ENCODE data around the gene CENPX.

CENPX gene

GRCh38 chr17:82023447-82024241 lies 966 bp upstream of the CENPX start:
- Histone ChIP-seq H3K9me3 (no peaks in the 10 kb centered on the region), H3K4me3 (ENCODE audit: low read depth, low read length) (peak overlapping the region; percentile 83), H3K4me1 (peaks cover 4% of the 10 kb centered on the region), H3K27me3 (no peaks in the 10 kb centered on the region), H3K36me3 (peaks cover 2% of the 10 kb centered on the region; the same call in 1 of the 2 replicates)
- peak; percentile 48 for DNase-seq
- no peak for TF ChIP-seq CTCF (IDR thresholded peaks at IDR 0.05; ENCODE audit: low read depth, low read length)

GRCh38 chr17:82022981-82023446 lies 336 bp upstream of the CENPX start, which contains the start of gene LRRC45:
LRRC45 (plus strand) TSS chr17:82023305; CDS start chr17:82023644, 339 bp downstream.
- Histone ChIP-seq H3K4me1 (peaks cover 4% of the 10 kb centered on the region), H3K27me3 (no peaks in the 10 kb centered on the region), H3K9me3 (no peaks in the 10 kb centered on the region), H3K4me3 (ENCODE audit: low read depth, low read length) (peak within 1 kb of the TSS; percentile 83), H3K36me3 (peaks cover 4% of the 10 kb centered on the region; the same call in 1 of the 2 replicates)
- no peak for TF ChIP-seq CTCF (IDR thresholded peaks at IDR 0.05; ENCODE audit: low read depth, low read length)
- peak; percentile 100 for DNase-seq

GRCh38 chr17:82021900-82022309 lies 773 bp downstream of the CENPX start:
- no peak for TF ChIP-seq CTCF (IDR thresholded peaks at IDR 0.05; ENCODE audit: low read depth, low read length)
- H3K36me3 ChIP-seq: peaks cover 4% of the 10 kb centered on the region; the same call in 1 of the 2 replicates
- no peak for DNase-seq
- no peaks in the 10 kb centered on the region for H3K27me3 ChIP-seq
- peak overlapping the region; percentile 80 for H3K4me3 ChIP-seq (ENCODE audit: low read depth, low read length)
- peaks cover 4% of the 10 kb centered on the region for H3K4me1 ChIP-seq
- H3K9me3 ChIP-seq: no peaks in the 10 kb centered on the region

GRCh38 chr17:82021107-82021899 lies 1.4 kb downstream of the CENPX start:
- Histone ChIP-seq H3K27me3 (no peaks in the 10 kb centered on the region), H3K4me1 (peaks cover 4% of the 10 kb centered on the region), H3K4me3 (ENCODE audit: low read depth, low read length) (peak overlapping the region; percentile 80), H3K9me3 (no peaks in the 10 kb centered on the region), H3K36me3 (peaks cover 4% of the 10 kb centered on the region; the same call in 1 of the 2 replicates)
- peak; percentile 93 for TF ChIP-seq CTCF (IDR thresholded peaks at IDR 0.05; ENCODE audit: low read depth, low read length)
- peak; percentile 88 for DNase-seq

GRCh38 chr17:82020572-82021106 lies 2.0 kb downstream of the CENPX start:
- no peak for DNase-seq
- no peak overlapping the region for H3K4me3 ChIP-seq (ENCODE audit: low read depth, low read length)
- TF ChIP-seq CTCF (IDR thresholded peaks at IDR 0.05; ENCODE audit: low read depth, low read length): no peak
- no peaks in the 10 kb centered on the region for H3K9me3 ChIP-seq
- peaks cover 4% of the 10 kb centered on the region for H3K4me1 ChIP-seq
- peaks cover 4% of the 10 kb centered on the region; the same call in 1 of the 2 replicates for H3K36me3 ChIP-seq
- no peaks in the 10 kb centered on the region for H3K27me3 ChIP-seq

Data from BE2C (cell line).